GM21529 (cell line): ENCODE data around the gene KLHL29.
"Not testable (repeated sequence)": the region's sequence is repeated elsewhere in the genome, so short reads cannot be mapped to it uniquely, and the experiment has no call there.

Experiments
- ATAC-seq: cut with Tn5 transposase; IDR thresholded peaks from one replicate; pipeline ENCODE4 v1.9.1; 2021; ENCODE audit not compliant: unreplicated experiment

KLHL29 gene

DNA sequence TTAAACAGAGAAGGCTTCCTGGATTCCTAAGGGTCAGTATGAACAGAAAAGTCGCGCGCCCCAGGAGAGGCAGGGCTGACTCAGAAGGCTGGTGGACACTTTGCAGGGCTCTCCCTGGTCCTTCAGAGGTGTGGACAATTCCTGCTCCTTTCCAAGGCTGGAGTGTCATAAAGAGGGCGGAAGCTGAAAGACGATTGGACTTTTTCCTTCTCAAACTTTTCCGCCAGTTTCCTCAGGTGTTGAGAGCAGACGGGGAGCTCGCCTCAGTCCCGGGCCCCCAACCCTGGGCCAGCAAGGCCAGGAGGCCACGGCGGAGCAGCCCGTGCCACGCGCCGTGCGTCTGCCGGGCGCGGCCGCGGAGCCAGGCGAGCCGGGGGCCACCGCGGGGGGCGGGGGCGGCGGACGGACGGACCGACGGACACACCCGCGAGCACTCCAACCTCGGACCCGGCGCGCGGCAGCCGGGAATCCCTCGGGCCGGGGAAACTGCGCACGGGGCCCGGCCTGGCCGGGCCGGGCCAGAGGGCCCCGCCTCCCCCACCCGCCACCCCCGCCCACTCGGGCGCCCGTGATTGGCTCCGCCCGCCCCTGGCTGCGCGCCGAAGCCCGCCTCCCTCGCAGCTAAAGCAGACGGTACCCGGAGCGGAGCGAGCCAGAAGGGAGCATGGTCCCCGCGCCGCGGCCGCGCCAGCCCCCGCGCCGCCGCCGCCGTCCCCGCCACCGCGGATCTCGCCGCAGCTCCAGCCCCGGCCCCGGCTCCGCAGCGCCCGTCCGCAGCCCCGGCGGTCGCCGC is at the start of gene KLHL29:
KLHL29 (plus strand) TSS at position 629 of the 793 bp plus-strand sequence. CDS start 177,018 bp downstream, outside the sequence.
- peak; percentile 53 for ATAC-seq

DNA sequence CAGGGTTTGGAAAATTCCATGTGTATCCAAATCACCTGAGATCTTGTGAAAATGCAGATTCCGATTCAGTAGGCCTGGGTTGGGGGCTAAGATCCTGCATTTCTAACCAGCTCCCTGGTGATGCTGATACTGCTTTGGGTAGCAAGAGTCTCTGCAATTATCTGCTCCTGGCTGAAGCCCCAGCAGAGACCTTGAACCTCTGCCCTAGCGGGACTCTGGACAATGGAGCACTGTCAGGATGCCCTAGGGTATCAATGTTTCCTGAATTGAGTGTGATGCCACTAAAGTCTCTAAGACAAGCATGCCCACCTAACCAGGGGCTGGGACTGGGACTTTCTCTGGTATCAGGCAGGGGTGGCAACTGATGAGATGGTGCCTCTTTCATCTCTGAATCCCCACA is 49.4 kb upstream of the KLHL29 start:
- no peak for ATAC-seq

DNA sequence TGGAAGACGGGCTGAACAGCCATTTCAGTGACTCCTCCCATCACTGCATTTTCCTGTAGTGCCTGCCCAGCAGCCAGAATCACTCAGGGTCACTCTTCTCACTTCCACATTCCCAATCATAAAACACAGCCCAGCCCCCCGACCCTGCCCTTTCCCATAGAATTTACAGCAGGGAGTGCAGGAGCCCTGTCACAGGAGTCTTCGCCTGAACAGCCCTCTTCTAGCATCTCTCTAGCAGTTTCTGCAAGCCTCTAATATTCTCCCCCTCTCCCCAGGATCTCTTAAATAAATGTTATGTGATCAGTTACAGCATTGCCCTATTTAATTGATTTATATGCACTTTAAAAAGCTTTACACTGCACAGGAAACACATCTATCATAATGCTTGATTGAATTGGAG is 42.9 kb upstream of the KLHL29 start:
- ATAC-seq = no peak

DNA sequence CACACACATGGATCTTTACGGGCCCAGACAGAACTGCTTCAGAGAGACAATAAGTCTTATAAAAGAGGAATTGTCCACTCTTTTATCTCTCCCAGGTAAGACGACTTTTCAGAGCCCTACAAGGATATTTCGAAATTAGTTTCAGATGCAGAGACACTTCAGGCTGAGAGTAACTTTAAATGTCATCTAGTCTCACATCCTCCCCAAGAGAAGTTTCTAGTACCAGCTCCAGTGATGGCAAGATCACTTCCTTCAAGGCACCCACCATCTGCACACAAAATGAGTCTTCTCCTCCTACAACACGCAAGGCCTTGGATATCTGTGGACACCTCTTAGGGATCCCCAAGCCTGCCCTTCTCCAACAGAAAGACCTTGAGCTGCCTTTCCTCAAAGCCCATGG is 39.0 kb upstream of the KLHL29 start:
- ATAC-seq = no peak

DNA sequence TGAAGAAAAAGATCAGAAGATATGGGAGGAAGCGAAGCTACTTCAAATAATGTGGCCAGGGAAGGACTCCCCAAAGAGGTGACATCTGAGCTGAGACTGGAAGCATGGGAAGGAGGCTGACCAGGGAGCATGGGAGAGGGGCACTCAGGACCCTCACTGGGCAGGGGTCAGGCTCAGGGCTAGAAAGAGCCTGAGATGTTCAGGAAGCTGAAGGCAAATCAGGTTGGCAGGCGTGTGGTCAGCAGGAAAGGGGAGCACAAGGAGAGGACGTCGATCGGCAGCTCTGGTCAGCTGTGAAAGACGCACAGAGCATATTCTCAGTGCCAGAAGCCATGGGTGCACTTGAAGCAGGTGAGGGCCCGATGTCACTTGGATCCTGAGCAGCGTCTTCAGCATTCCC is 38.2 kb upstream of the KLHL29 start:
- no peak for ATAC-seq

DNA sequence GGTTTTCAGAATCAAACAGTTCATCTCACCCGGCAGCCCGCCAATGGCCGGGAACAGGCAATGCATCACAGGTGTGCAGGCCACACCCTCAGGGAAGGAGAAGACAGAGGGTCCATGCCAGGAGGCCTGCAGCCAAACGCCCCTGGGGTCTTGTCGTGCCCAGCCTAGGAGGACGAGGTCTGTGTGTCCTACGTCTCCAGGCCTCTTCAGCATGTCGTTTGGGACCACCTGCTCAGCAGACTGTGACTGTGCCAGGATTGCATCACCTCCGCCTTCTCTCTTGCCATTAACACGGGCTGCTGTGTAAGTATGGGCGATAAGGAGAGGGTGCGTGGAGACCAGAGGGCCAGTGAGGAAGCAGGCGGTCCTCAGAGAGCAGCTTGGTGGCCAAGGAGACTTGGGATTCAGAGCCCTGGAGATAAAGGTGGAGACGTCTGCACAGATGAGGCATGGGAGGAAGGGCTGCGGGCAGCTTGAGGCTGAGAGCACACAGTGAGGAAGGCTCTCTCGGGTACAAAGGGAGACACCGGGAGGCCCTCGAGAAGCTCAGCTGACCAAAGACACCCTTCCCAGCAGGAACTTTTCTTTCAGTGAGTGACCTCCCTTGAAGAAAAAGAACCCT is 37.4 kb upstream of the KLHL29 start:
- ATAC-seq = no peak

DNA sequence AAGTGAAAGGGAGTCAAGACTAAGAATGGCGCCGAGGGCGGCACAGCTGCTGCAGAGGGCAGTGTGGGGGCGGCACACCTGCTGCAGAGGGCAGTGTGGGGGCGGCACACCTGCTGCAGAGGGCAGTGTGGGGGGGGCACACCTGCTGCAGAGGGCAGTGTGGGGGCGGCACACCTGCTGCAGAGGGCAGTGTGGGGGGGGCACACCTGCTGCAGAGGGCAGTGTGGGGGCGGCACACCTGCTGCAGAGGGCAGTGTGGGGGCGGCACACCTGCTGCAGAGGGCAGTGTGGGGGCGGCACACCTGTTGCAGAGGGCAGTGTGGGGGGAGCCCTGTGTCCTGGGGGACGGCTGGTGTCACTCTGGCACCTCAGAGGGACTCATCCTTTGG is 36.9 kb upstream of the KLHL29 start:
- not testable (repeated sequence) for ATAC-seq

DNA sequence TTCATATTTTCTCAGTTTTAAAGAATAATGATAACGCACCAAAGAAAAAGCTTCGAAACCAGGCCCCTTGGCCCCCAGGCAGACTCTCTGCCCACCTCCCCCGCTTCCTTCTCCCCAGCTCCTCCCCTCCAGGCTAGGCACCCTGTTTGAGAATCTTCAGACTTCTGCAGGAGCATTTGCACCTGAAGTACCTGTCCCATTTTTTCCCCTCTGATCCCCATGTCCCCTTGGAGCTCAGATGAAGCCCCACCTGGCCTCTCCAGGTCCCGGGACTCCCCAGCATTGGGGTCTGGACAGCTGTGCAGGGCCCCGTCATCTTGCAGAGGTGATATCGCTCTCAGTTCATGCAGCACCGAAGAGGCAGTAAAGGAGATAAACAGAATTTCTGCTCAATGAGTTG is 35.5 kb upstream of the KLHL29 start:
- ATAC-seq = no peak

DNA sequence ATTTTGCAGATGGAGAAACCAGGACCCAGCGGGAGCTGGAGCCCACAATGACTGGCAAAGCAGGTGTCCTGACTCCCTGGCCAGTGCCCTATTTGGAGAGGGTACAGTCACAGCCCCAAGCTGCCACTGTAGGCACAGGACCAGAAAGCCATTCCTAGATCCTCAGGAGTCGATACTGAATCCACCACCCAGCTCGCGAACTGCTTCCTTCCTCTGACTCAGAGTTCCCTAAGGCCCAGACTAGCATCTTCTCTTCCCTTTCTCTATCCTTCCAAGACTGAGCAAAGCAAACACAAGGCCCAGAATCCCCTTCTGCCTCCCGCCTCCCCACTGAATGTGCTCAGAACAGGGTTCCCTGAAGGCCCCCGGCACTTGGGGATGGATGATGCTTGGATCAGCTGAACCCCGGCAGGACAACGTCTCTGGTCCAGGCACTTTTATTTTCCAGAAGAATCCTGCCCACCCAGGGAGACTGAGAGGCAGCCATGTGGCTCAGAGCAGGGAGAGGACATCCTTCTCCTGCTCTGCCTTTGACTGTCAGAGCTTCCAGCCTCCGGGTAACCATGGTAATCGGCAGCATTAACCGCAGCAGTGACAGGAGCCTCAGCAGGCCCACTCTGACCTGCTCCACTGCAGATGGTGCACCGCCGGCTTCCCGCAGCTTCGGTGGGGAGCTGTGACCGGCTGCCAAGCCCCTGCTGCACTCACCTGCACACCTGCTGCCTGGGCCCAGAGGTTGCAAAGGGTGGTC is 34.8 kb upstream of the KLHL29 start:
- ATAC-seq = no peak

DNA sequence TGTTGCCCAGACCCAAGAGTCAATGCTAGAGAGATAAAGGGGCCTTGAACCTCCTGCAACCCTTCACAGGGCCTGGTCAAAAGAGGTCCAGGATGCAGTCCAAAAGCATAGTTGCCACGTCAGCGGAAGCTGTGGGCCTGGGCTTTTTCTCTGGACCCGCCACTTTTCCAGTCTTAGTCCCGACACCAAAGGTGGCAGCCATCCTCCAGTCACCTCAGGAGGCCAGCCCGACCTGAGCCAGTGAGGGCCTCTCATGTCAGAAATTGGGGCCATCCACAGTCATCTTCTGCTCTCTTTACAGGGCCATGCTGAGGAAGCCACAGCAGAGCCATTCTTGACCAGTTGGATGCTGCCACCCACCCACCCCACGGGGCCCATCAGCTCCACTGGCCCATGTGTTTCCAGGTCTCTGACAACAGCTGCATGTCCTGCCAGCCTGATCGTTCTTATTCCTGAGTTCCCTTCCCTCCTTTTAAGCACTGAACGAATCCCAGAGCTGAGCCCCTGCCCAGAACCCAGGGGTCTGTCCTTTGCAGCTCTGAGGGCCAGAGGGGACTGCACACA is 34.1 kb upstream of the KLHL29 start:
- ATAC-seq = no peak

DNA sequence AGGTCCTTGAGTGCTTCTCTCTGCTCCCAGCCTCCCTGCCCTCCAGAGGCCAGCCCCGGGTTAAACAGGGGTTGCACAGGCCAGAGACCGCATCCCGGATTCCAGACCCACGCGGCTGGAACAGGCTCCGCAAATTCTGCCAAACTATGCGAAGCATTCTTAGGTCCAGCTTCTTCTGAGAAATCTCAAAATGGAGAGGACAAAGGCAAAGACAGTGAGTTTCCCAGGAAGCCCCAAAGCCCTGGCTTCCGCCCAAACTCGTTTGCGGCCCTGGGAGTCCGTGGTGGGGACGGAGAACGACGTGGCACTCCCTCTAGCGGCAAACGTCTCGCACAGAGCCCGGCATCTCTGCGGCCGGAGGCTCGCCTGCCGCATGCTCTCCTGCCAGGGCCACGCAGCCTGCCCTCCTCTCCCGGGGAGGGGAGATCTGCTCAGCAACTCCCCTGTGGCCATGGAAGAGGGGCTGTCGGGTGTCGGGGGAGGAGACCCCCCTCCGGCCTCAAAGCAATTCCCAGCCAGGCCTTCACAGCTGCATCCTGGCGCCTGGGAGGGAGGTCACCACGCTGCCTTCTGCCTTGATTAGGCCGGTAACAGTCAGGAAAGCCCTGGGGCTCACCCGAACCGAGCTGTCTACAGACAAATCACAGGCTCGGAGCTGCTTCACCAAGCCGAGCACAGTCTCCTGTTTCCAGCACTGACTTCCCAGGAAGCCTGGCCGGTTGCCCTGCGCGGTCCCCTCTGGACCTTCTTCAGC is 33.4 kb upstream of the KLHL29 start:
- ATAC-seq = peak; percentile 93

DNA sequence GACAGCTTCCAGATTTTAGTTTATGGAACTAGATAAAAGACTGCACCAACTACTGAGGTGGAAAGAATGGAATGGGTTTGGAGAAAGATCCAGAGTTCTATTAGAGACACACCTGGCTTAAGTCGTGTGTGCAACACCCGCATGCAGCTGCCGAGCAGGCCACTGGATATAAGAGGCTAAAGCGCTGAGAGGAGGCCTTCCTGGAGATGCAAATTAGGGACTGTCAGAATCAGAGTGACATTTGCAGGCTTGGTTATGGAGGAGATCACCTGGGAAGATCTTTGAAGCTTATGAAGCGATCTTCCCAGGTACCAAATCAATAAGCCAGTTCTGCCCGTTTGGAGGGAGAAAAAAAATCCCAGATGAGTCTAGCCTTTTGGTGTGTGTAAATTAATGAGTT is 30.4 kb upstream of the KLHL29 start:
- peak; percentile 74 for ATAC-seq

DNA sequence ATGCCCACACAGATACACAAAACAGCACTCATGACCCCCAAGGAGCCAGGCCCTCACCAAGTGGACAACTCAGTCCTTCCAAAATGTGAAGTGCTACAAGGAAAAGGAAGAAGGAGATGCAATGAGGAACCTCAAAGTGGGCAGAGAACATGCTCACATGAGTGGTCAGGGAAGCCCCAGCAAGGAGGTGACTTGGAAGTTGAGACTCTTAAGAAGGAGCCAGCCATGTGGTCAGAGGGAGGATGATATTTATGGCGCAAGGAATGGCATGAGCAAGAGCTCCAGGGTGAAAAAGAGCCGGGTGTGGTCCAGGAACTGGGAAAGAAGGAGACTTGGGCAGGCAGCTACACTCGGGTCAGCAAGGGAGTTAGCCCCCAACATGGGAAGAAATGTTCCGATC is 30.0 kb upstream of the KLHL29 start:
- ATAC-seq = no peak

DNA sequence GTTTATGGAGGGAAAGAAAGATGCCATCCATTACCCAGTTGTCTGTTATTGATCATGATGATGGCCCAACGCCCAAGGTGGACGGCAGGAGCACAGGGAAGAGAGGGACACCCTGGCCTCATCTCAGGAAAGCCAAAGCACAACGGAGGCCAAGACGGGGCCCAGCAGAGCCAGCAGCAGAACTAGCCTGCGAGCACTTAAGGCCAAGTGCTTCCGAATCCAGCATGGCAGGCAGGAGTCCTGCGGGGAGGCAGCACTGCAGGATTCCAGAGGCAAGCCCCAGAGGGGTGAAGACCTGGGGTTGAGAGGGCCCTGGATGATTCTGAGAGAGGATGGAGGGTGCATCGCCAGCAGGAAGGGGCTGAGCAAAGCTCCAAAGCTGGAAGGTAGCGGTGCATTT is 28.3 kb upstream of the KLHL29 start:
- ATAC-seq = no peak

DNA sequence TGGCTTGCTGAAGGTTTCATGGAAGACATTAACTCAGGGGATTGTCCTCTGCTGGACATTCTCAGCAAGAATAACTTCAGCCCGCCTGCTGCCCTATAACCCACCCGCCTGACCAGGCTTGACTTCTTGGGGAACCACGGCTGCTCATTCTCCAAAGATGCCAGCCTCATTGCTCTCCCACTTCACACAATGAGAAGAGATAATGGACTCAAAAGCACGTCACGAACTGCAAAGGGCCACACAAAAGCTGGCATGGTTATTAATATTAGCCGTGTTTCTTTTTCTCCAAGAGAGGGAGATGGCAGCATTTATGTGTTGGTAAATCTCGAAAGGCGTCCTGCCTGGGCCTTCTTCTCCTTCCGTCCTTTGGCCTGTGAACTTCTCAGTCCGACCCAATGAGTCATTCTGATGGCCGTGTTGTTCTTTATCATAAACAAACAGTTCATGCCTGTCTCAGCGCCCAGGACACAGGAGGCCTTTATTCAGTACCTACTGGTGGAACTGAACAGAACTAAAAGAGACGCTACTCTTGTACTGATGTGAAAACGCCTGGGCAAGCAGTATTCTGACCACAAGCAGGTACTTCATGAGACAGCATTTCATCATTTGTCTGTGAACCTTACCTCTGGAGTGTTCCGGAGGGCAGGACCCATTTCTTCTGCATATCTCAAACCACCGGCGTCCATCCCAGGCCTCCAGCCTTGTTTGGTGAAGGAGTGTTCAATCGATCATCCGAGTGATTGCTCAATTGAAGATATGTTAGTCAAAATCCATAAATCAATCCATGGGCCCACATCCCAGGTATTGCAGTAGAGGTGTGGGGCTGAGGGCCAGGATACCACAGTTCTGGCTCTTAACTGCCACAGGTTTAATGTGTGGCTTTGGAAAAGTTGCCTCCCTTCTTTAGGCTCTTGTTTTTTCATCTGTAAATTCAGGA is 25.1 kb upstream of the KLHL29 start:
- no peak for ATAC-seq

DNA sequence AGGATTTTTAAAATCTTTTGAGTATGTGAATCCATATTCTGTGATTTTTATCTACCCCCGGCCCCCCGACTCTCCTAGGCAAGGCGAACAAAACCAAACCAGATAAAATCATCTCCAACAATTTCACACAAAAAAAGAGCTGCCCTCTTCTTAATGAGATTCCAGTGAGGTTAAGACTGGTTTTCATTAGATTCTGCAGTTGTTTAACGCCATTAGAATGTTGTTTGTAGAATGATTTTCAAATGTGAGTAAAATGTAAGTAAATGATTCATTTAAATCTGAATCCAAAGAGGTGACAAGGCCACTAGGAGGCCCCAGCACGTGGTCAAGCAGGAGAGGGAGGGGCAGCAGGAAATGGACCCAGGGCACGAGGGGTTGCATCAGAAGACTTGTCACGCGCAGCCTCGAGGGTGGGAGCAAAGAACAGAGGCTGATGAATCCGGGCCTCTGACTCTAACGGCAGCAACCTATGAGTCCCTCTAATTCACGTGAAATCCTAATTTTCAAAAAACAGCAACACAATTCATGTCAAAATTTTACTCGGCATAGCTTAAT is 24.3 kb upstream of the KLHL29 start:
- ATAC-seq = no peak

DNA sequence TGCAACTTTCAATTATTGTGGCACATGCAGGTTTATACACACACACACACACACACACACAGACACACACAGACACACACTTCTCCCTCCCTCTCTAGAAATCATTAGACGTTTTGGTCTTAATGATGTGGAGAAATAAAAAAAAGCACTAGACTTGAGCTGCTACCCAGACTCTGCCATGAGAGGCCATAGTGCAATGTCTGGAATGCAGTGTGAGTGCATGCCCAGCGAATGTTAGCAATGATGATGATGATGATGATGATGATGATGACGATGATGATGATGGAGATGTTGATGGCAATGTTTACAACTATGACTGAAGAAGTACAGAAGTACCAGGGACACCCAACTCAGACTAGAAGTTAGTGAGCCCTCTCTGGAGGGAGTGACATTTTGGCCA is 23.8 kb upstream of the KLHL29 start:
- ATAC-seq = no peak

DNA sequence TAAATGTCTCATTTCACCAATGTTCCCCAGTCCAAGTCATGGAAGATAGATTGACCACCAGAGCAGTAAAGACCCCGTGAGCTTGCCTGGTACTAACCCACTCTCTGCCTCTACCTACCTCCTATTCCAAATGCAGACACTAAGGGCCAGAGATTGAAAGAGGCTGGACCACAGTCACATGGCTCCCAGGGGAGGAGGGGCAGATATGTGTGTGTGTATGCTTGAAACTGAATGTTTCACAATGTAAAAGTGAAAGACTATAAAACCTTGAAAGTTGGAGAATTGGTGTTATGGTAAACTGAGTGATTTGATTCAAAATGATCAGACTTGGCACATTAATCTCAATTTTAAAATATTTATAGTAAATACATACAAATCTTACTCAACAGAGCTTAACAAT is 21.7 kb upstream of the KLHL29 start:
- ATAC-seq = no peak

DNA sequence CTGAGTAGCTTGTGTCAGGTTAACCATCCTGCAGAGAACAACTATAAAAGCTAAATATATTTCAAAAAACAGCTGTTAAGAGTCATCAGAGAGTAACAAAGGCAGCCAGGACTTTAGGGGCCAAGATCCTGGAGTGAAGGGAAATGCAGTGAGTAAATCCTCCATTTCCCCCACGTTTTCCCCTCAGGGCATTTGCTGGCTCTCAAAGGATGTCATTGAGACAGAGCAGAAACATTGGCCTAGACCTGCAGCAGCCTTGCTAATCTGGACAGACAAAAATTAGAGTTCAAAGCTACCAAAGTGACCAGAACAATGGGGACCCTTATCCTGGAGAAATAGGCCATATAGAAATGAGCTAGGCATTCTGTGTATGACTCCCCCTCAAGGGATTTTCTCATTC is 21.1 kb upstream of the KLHL29 start:
- ATAC-seq = no peak

DNA sequence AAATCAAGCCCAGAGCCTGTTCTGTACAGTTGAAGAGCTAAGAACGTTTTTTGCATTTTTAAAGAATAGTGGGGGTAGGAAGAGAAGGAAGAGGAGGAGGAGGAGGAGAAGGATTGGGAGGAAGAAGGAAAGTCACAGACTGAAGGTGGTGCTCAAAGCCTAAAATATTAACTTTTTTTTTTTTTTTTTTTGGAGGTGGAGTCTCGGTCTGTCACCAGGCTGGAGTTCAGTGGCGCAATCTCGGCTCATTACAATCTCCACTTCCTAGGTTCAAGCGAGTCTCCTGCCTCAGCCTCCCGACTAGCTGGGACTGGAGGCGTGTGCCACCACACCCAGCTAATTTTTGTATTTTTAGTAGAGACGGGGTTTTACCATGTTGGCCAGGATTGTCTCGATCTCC is 18.3 kb upstream of the KLHL29 start:
- ATAC-seq = no peak
